Stomach (tissue), 9 donors: ENCODE measurements around the gene TNFAIP6. TPM values are rescaled to one million over a fixed set of nuclear protein-coding genes. Genes with fewer than 3 reads are reported as not detected.

ENCODE experiments used
- DNase-seq, 2 donors: peaks; one replicate each; pipeline versions ENCODE4 v3.0.0 to v3.0.0-alpha.2; 2013 to 2019
- H3K27ac ChIP-seq, 5 donors: fragments of 200-600 bp in 4 of 5; sonication (generic) in 4 of 5; one replicate each; pipeline ENCODE4 v1.5.1; 2013 to 2019; ENCODE audit warnings: mild to moderate bottlenecking in 1 of 5, moderate library complexity in 1 of 5
- H3K27me3 ChIP-seq, 3 donors: fragments of 200-600 bp; sonication (generic); one replicate each; pipeline ENCODE4 v1.5.1; 2017 to 2019; ENCODE audit warnings: mixed run types in 1 of 3
- H3K36me3 ChIP-seq, 4 donors: fragments of 200-600 bp; sonication (generic); 1 replicate in 3 of 4; 2 replicates in 1 of 4; pipeline ENCODE4 v1.5.1; 2016 to 2019
- H3K4me1 ChIP-seq, 4 donors: fragments of 200-600 bp; sonication (generic); one replicate each; pipeline ENCODE4 v1.5.1; 2016 to 2019
- H3K4me3 ChIP-seq, 4 donors: fragments of 200-600 bp; sonication (generic) in 3 of 4; one replicate each; pipeline ENCODE4 v1.5.1; 2016 to 2019; ENCODE audit warnings: mild to moderate bottlenecking in 1 of 4
- H3K9me3 ChIP-seq, 4 donors: fragments of 200-600 bp; sonication (generic); one replicate each; pipeline ENCODE4 v1.5.1; 2016 to 2019
- CTCF ChIP-seq, 7 experiments: fragments of 450-650 bp in 4 of 7; fragments of 200-600 bp in 3 of 7; sonication (generic) in 3 of 7; IDR thresholded peaks; one replicate each; pipeline ENCODE4 v1.5.1; 2016 to 2019; ENCODE audit warnings: antibody characterized with exemption in 7 of 7, control low read depth in 2 of 7, mild to moderate bottlenecking in 1 of 7
- EP300 ChIP-seq: sonication (generic); formaldehyde crosslinking; IDR thresholded peaks from one replicate; pipeline ENCODE4 v1.6.1; 2017; ENCODE audit warnings: antibody characterized with exemption
- POLR2A ChIP-seq, 4 donors: fragments of 450-650 bp; IDR thresholded peaks; one replicate each; pipeline ENCODE4 v1.6.1; 2016; ENCODE audit warnings: antibody characterized with exemption in 4 of 4, control low read depth in 2 of 4, mild to moderate bottlenecking in 1 of 4, moderate library complexity in 1 of 4
- POLR2AphosphoS5 ChIP-seq, 3 donors: sonication (generic); formaldehyde crosslinking; IDR thresholded peaks; one replicate each; pipeline ENCODE4 v1.6.1; 2016; ENCODE audit warnings: antibody characterized with exemption in 3 of 3
- WGBS, 5 donors: extraction: QIAGEN DNeasy Blood & Tissue Kit in 3 of 5; methylation state at CpG; one replicate each; pipeline versions ENCODE4 v1.1.5 to v1.1.7; 2013 to 2018; 5-methylcytosine and 5-hydroxymethylcytosine counted together
- intact Hi-C: fragments of 100-400 bp; cut with DNase I; formaldehyde crosslinking; loops from one replicate; pipeline ENCODE4 v1.15.1; 2023; ENCODE audit warnings: low total_unique reads
- polyA plus RNA-seq, 3 donors: library from polyadenylated mRNA; stranded (reverse); fragments of 200-250 nt; gene quantifications; one replicate each; pipeline ENCODE4 v1.2.3, GENCODE V29; 2013
- total RNA-seq, 5 donors: library from RNA; depleted of rRNA; stranded (reverse); fragments of >200 nt; gene quantifications; one replicate each; pipeline versions ENCODE4 v1.1.0 to v1.2.3, GENCODE V29; 2014 to 2016
- donor health status: healthy with polysubstance abuse.
- donor health status: Bipolar disorder and iron deficiency.
- donor health status: healthy.

TNFAIP6 gene
- total and polyA plus RNA-seq, 8 donors: 0.73 to 10.5 (median 5.1) TPM; not detected in 2

GRCh38 chr2:151403914-151404313 lies 46.5 kb downstream of the TNFAIP6 start:
- TF ChIP-seq POLR2A (IDR thresholded peaks at IDR 0.05): no peak
- 30 to 56% (median 49%) methylated on average over 4 of the region's 4 CpGs for WGBS, 5 donors
- Histone ChIP-seq H3K27ac (no peak overlapping the region), H3K36me3 (no peaks in the 10 kb centered on the region), H3K4me1 (no peaks in the 10 kb centered on the region), H3K4me3 (no peak overlapping the region), H3K27me3 (no peaks in the 10 kb centered on the region), H3K9me3 (no peaks in the 10 kb centered on the region)
- DNase-seq: no peak
- intact Hi-C loops: no loop called here

GRCh38 chr2:151405376-151405775 lies 48.0 kb downstream of the TNFAIP6 start:
- Histone ChIP-seq H3K36me3 (no peaks in the 10 kb centered on the region), H3K4me1 (peaks cover 0 to 4% (median 4%) of the 10 kb centered on the region in 4 donors), H3K27me3 (no peaks in the 10 kb centered on the region), H3K27ac (no peak overlapping the region), H3K4me3 (no peak overlapping the region), H3K9me3 (no peaks in the 10 kb centered on the region)
- WGBS, 5 donors: 67 to 93% (median 87%) methylated on average over 4 of the region's 4 CpGs
- TF ChIP-seq POLR2A (IDR thresholded peaks at IDR 0.05) (no peak), CTCF (IDR thresholded peaks at IDR 0.05) (no peak), EP300 (no peak), POLR2AphosphoS5 (IDR thresholded peaks at IDR 0.05) (no peak)
- DNase-seq: no peak
- intact Hi-C loops: no loop called here

GRCh38 chr2:151407281-151407680 lies 49.9 kb downstream of the TNFAIP6 start:
- no peak overlapping the region for H3K27ac ChIP-seq
- peaks cover 13 to 23% (median 17%) of the 10 kb centered on the region in 4 donors for H3K4me1 ChIP-seq
- no peak overlapping the region for H3K4me3 ChIP-seq
- DNase-seq: no peak
- TF ChIP-seq CTCF (IDR thresholded peaks at IDR 0.05) (no peak), POLR2A (IDR thresholded peaks at IDR 0.05) (no peak), POLR2AphosphoS5 (IDR thresholded peaks at IDR 0.05) (no peak), EP300 (no peak)
- peaks cover 0 to 2% (median 1%) of the 10 kb centered on the region in 4 donors for H3K36me3 ChIP-seq
- intact Hi-C loops: no loop called here
- H3K9me3 ChIP-seq: no peaks in the 10 kb centered on the region
- no peaks in the 10 kb centered on the region for H3K27me3 ChIP-seq

GRCh38 chr2:151408788-151409600 lies 51.6 kb downstream of the TNFAIP6 start:
- H3K4me3 ChIP-seq: peak overlapping the region; percentile 95 to 98 (median 97)
- 79 to 85% (median 84%) methylated on average over 24 to 25 of the region's 25 CpGs for WGBS, 5 donors
- TF ChIP-seq EP300 (no peak), CTCF (IDR thresholded peaks at IDR 0.05) (no peak), POLR2AphosphoS5 (IDR thresholded peaks at IDR 0.05) (no peak), POLR2A (IDR thresholded peaks at IDR 0.05) (no peak)
- H3K27me3 ChIP-seq: no peaks in the 10 kb centered on the region
- H3K4me1 ChIP-seq: peaks cover 13 to 32% (median 21%) of the 10 kb centered on the region in 4 donors
- H3K27ac ChIP-seq: peak overlapping the region; percentile 92 to 95 (median 93)
- H3K36me3 ChIP-seq: peaks cover 0 to 19% (median 18%) of the 10 kb centered on the region in 4 donors
- H3K9me3 ChIP-seq: no peaks in the 10 kb centered on the region
- intact Hi-C loops: no loop called here
- DNase-seq: peak in 1 of 2 donors; percentile 4
